ENCODE results near the gene SIGLEC8.
"Not testable (repeated sequence)": the region's sequence is repeated elsewhere in the genome, so short reads cannot be mapped to it uniquely, and the experiment has no call there.

Gene SIGLEC8

DNA sequence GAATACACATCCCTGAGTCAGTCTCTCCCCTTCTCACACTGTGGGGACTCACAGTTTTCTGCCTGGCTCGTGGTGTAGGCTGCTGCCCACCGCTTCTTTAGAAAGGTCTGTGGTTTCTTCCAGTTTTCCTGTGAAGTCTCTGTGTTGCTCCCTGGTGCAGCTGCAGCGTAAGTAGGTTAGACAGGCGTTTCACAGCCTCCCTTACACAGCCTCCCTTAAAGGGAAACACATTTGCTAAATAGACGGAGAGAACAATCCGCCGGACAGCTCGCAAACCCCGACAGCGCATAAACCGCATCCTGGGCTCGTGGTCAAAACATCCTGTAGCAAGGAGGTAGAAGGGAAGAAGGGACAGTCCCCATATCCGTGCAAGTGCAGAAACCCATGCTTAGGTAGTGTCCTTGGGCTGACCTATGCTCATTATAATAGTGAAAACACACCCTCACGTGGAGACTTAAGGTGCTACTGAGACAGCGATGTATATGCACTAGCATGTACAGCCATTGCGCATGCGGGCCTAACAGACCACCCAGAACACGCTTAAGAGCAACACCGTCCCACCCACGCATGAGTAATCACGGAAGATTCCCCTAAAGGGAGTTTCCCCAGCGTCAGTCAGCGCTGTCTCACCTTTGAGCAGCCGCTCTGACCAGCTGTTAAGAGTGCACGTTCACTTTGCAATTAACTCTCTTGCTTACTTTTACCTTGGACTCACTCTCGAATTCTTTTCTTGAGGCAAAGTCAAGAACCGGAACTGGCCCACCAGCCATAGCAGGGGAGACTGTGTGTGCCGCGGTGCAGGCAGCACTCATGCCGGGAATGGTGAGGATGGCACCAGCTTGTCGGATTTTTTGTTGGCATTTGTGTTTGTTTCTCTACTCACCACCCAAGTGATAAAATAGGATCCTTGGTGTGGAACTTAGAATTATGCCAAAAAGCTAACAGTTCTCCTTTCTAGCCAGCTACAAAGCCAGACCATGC is 16.6 kb downstream of the SIGLEC8 start:
- no peak for DNase-seq

DNA sequence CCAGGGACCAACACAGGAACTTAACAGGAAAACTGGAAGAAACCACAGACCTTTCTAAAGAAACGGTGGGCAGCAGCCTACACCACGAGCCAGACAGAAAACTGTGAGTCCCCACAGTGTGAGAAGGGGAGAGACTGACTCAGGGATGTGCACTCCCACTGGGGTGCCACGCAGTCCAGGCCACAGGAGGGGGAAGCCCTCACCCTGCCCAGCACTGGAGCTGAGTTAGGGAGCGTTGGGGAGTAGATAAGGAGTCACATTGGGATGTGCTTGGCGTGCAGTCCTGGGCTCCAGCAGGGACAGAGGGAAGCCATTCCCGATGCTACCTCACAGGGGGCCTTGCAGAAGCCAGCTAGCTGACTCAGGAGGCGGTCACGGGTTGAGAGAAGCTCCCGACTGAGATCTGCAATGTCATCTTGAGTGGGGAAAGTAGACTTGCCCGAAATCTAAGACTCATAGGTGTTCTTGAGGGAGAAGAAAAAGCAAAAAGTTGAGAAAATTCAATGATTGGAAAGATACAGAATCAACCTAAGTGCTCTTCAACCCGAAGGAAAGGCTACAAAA is 17.3 kb downstream of the SIGLEC8 start:
- DNase-seq = no peak

DNA sequence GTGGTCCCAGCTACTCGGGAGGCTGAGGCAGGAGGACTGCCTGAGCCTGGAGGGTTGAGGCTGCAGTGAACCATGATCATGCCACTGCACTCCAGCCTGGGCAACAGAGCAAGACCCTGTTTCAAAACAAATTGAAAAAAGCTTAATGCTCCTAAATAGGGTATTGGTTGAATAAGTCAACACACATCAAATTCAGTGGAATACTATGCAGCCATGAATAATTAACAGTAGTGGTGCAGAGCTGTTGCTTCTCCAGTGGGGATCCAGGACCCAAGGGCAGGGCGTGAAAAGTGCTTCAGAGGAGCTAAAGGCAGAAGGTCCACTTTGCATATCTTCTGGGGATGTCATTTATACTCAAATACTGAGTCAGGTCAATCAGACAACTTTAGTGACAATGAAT is 18.2 kb downstream of the SIGLEC8 start:
- no peak for DNase-seq

DNA sequence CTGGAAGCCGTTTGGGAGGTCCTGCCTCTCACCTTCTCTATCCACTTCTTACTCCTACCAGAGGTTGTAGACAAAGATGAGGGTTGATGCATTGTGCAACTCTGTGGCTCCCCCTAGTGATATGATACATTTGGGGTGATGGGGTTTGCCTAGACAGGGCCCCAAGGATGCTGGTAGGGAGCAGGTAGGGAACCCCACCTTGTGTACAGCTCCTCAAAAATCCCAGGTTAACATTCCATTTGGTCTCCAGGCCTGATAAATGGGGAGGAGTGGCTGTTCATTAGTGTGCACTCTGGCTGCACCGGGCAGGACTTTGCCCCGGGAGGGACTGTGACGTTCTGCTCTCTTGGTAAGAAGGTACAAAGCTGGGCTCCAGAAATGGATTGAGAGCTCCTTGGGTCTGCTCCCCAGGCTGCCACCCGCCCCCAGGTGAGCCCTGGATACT is 19.2 kb downstream of the SIGLEC8 start:
- no peak for DNase-seq

DNA sequence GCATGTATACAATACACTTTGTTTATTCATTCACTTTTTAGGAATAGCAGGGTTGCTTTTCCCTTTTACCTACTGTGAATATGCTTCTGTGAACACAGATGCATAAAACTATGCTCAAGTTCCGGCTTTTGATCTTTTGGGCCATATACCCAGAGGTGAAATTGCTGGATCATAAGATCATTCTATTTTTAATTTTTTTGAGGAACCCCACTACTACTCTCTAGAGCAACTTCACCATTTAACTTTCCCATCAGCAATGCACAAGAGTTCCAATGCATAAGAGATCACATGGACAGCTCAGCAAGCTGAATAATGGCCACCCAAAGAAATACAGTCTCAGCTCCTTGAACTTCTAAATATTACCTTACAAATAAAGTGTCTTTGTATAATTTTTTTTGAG is 23.8 kb downstream of the SIGLEC8 start:
- no peak for DNase-seq

DNA sequence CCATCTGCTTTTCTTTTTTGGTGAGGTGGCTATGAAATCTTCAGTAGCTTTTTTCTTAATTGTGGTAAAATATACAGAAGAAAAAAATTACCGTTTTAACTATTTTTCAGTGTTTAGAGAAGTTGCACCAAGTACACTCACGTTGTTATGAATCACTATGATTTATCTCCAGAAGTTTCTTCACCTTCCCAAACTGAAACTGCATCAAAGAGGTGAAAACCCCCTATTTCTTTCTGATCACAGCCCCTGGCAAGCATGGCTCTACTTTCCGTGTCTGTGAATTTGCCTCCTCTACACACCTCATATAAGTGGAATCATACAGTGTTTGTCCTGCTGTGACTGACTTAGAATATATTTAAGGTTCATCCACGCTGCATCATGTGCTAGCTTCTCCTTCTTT is 25.2 kb downstream of the SIGLEC8 start:
- no peak for DNase-seq

DNA sequence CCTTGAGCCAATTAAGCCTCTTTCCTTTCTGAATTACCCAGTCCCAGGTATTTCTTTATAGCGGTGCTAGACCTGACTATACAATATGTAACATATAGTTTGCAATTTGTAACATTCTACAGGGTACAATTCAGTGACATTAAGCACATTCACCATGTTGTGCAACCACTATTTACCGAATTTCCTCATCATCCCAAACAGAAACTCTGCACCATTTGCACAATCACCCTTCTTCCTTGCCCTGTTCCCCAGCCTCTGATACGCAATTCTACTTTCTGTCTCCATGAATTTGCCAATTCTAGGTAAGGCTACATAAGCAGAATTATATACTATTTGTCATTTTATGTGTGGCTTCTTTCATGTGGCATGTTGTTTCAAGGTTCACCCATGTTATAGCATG is 27.1 kb downstream of the SIGLEC8 start:
- DNase-seq = no peak

DNA sequence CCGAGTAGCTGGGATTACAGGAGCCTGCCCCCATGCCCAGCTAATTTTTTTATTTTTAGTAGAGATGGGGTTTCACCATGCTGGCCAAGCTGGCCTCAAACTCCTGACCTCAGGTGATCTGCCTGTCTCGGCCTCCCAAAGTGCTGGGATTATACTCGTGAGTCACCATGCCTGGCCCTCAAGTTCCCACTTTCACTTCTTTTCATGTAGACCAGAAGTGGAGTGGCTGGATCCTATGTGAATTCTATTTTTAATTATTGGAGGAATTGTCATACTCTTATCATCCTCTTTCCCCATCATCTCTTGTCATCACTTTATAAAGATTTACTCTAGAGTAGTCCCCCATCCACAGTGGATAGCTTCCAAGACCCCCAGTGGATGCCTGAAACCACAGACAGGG is 28.0 kb downstream of the SIGLEC8 start:
- no peak for DNase-seq

DNA sequence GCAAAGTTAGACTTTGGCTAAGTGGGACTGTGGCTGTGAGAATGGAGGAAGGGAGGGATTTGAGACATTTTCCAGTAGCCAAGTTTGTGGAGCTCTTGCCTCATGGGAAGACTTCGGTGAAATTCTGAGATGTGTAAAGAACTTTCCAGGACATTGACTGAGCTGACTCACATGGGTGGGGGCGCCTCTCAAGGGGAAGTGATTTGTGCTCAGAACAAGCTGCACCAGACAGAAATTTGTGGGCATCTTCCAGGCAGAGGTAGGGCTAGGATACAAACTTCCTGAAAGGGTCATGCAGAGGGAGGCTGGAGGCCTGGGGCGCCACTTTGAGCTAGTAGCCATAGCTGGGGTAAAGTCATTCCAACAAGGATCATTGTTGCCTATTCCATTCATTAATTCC is 31.1 kb downstream of the SIGLEC8 start:
- no peak for DNase-seq

DNA sequence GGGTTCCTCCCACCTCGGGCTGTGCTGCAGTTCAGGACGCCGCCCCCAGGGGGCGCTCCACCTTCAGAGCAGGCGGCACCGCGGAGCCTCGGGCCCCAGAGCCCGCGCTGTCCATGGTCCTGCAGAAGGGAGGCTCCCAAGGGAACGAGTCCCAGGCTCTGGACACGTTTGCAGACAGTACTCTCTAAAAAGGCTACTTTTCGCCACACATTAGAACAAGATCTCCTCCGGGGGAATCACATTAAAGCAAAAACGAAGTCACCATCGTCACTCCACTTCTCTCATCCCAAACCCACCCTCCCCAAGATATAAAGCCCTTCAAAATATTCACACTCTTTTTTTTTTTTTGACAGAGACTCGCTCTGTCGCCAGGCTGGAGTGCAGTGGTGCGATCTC is 36.2 kb downstream of the SIGLEC8 start:
- peak; percentile 59 for DNase-seq

DNA sequence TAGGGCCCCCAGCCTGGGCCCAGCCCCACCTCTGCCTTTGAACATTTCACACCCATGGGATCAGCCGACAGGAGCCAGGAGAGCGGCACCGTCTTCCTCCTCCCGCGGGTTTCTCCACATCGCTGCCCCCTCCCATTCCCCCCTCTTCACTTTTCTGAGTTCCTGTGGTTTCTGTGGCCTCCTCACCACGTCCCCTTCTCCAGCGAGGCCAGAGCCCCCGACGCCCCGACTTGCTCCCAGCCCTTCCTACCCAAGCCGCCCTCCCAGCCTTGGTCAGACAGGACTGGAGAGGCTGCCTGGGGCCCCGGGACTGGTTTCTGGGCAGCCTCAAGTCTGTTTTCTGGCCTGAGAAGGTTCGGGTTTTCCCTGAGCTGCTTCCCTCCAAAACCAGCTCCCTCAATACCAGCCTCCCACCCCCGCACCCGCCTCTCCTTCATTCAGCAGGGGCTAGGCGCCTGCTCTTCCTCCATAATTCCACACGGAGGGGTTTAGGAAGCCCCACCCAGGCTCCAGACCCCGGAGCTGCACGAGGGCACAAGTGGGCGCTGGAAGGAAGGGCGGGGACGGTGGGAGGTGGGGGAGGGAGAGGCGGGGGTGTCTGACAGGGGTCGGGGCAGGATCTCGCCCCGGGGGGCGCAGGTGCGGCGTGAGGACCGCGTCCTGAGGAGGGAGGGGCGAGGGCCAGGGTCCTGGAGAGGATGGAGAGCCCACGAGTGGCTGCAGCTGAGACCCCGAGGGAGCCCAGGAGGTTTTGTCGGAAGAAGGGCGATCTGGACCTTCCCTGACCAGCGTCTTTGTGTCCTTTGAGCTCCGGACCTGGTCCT is 36.8 kb downstream of the SIGLEC8 start:
- no peak for DNase-seq

DNA sequence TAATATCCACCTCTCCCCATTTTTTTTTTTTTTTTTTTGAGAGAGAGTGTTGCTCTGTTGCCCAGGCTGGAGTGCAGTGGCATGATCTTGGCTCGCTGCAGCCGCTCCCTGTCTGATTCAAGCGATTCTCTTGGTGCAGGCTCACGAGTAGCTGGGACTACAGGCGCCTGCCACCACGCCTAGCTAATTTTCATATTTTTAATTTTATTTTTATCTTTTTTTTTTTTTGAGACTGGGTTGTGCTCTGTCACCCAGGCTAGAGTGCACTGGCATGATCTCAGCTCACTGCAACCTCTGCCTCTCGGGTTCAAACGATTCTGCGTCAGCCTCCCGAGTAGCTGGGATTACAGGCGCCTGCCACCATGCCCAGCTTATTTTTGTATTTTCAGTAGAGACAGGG is 37.7 kb downstream of the SIGLEC8 start:
- not testable (repeated sequence) for DNase-seq

DNA sequence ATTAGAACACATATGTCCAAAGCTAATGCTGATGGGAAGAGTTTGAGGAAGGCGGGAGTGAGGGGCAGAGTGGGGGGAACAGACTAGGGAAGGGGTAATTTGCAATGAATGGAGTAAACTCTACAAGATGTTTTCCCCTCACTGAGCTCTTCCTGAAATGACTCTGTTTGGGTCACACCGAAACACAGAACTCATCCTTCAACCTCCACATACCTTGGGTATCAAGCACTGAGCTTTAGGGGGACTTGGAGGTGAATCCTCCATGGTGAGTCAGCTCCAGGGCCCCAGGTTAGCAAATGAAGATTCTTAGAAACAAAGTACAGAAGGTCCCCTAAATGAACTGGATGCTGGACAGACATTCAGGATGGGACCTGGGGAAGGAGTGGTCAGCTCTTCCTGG is 39.5 kb downstream of the SIGLEC8 start:
- no peak for DNase-seq

DNA sequence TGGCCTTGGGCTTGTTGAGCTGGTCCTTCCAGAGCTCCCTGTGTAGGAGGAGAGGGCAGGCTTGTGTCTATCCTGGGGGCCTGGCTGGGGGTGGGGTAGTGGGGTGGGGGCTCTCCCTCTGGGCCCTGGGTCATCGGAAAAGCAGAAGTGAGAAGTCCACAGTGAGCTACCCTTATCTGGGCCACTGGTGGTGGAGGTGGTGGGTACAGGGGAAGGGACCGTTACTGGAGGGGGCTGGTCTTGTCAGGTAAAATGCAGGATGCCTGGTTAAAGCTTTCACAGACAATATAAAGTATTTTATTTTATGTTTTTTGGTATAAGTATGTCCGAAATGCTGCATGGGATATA is 40.5 kb downstream of the SIGLEC8 start:
- no peak for DNase-seq

DNA sequence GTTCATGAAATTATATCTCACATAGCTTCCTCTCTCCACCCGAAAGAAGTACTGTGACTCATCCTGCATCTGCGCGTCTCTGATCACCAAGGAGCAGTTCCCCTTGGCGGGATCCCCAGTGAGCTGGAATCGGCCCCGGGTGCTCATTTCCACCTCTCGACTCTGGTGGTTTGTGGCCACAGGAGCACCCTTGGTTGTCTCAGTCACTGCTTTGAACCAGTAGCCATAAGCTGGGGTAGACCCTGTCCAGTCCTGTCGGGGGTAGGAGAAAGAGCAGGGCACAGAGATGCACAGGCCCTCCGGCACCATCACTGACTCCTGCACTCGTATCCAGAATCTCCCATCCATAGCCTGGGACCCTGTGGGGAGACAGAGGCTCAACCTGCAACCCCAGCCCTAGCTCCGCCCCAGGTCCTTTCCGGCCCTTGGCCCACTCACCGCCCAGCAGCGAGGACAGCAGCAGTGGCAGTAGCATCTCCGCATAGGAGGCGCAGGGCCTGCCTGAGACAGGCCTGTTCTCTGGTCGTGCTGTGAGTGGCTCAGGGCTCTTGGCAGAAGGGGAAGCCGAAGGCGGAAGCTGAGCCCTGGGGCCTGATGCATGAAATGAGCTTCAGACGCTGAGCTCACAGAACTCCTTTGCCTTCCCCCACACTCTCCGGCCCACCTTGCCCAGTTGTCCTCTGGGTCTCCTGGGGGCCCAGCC is 41.0 kb downstream of the SIGLEC8 start, which contains the start of gene SIGLEC10:
Gene SIGLEC10, minus strand, starts transcription at position 536 of the 703 bp plus-strand sequence. Its CDS starts 61 bp downstream, at position 475.
- no peak for DNase-seq

DNA sequence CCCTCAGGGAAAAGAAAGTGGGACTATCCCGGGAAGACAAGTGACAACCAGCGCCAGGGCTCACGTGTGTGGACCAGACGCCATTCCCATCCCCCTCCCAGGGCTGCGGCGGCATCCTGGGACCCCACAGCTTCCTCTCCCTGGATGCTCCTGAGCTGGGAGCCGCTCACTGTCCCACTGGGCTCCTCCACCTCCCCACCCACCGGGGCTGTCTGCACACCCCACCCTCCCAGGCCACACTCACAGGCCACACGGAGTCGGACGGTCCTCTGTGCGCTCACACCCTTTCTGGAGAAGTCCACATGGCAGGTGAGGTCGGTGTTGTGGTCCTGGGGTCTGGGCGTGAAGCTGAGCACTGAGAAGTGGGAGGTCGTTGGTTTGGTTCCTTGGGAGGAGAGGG is 41.8 kb downstream of the SIGLEC8 start:
- not testable (repeated sequence) for DNase-seq

DNA sequence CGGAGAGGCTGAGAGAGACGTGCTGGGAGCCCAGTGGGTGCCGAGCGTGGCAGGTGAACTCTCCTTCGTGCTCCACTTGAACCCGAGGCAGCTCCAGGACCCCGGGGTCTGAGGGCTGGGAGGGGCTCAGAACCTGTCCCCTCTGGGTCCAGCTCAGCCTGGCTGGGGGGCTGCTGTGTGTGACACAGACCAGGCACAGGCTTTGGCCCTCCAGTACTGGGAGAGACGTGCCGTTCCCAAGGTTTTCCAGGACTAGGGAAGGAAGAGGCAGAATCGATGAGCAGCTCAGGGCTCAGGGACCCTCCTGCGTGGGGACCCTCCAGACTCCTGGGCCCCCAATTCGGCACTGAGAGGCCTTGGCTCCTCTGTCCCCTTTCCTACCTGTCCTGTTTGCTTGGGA is 43.1 kb downstream of the SIGLEC8 start:
- DNase-seq = no peak

DNA sequence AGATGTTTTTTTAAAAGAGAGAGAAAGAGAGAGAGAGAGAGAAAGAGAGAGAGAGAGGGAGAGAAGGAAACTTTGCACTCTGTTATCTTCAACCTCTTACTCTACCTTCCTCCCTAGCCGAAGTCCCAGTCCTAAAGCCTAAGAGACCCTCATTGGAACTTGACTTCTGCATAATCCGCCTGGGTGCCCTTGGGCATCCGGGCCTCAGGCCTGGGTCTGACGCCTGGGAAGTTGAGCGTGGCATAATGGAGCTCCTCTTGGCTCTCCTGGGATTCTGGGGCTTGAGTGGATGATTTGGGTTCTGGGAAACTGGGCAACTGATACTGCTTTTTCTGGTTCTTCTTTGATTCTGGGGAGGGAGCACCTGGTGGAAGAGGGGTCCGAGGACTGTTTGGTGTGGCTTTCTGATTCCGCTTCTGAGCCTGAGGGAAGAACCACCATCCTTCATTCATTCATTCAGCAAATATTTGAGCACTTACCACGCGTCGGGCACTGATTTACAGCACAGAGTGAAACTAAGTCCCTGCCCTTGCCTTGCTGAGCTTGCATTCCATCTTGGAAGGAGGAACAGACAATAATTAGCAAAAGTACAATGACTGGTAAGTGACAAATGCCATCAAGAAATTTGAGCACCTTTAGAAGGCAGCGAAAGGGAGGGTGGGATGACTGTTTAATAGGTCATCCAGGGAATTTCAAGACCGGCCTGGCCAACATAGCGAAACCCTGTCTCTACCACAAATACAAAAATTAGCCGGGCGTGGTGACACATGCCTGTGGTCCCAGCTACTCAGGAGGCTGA is 47.1 kb downstream of the SIGLEC8 start:
- DNase-seq = no peak

DNA sequence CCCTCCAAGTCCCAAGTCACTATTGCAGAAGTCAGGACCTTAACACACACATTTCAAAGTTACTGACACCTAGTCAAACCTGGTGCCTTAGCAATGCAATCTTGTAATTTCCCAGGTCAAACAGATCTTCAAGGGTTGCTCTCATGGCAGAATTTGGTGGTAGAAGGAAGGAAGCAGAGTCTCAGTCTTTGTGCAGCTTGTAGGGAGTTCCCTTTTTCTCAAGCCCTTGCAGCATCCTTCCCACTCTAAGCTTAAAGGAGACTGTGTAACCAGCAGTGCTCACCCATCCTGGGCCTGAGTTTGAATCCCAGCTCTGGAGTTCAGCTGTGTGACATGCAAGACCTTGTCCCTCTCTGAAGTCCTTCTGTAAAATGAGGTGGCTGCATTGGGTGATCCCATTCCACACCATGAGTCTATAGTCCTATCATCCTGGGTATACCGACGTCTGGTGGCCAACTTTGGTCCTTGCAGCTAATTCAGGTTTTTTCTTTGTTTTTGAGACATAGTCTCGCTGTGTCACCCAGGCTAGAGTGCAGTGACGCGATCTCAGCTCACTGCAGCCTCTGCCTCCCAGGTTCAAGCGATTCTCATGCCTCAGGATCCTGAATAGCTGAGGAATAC is 50.6 kb downstream of the SIGLEC8 start:
- no peak for DNase-seq

DNA sequence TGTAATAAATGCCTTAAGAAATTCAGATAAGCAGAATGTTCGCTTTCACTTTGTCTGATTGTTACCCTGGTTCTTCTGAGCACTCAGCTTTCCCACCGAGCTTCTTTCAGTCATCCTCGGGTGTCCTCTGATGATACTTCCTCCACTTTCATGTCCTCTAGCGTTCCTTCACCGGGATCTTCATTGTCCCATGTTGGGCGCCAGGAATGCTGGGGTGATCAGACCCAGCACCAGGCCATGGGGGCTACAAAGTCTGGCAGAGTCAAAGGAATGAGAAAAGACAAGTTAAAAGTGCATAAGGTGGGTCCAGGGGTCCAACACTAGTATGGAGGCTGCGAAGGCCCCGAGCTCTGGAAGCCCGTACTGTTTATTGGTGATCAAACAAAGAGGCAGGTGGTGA is 56.1 kb downstream of the SIGLEC8 start:
- DNase-seq = no peak

Measured in fibroblast of upper back skin (primary cell).